Panc1 (cell line): ENCODE results near the gene XXYLT1. TPM values are rescaled to one million over a fixed set of nuclear protein-coding genes. Genes with fewer than 3 reads are reported as not detected.

ENCODE experiments used
- ATAC-seq: fragments of 200-7000 bp; cut with Tn5 transposase; 2 replicates; pipeline ENCODE4 v1.9.1; 2020; ENCODE audit warnings: mild to moderate bottlenecking, moderate library complexity
- BruUV-seq: library from RNA; stranded (reverse); fragments of 400-500 nt; replicated peaks from 2 replicates; lab custom pipeline; 2021; lab: Mats Ljungman, UMichigan
- CTCF ChIA-PET: fragments of 300-600 bp; sonication (Branson Sonifier 250); formaldehyde crosslinking; loops from one replicate; lab custom pipeline; 2022; ENCODE audit warnings: antibody characterized with exemption; lab: Charles Lee
- POLR2A ChIA-PET: fragments of 300-600 bp; sonication (Branson Sonifier 250); formaldehyde crosslinking; loops from one replicate; lab custom pipeline; 2022; ENCODE audit warnings: antibody characterized with exemption; lab: Charles Lee
- DNase-seq: peaks from one replicate; pipeline ENCODE4 v3.0.0-alpha.2; 2010; ENCODE audit warnings: low read depth, low spot score
- H3K27ac ChIP-seq: 2 replicates; pipeline ENCODE4 v1.5.1; 2011; ENCODE audit warnings: mild to moderate bottlenecking, low read length, inconsistent platforms
- H3K27me3 ChIP-seq: fragments of 200-500 bp; sonication (Bioruptor generic); 2 replicates; pipeline ENCODE4 v1.6.0; 2014; ENCODE audit warnings: low read length, inconsistent platforms; ENCODE audit not compliant: control insufficient read depth, insufficient read depth
- H3K36me3 ChIP-seq: fragments of 200-500 bp; sonication (Bioruptor generic); 2 replicates; pipeline ENCODE4 v1.5.1; 2014; ENCODE audit warnings: inconsistent platforms, mild to moderate bottlenecking, low read length, moderate library complexity; ENCODE audit not compliant: control insufficient read depth, insufficient read depth
- H3K4me1 ChIP-seq: 2 replicates; pipeline ENCODE4 v1.5.1; 2011; ENCODE audit warnings: inconsistent platforms, mild to moderate bottlenecking, low read length, moderate library complexity; ENCODE audit not compliant: control insufficient read depth, insufficient read depth
- H3K4me3 ChIP-seq, 2 experiments: 2 replicates each; pipeline ENCODE4 v1.5.1; 2011 to 2012; ENCODE audit warnings: low read depth in 2 of 2, low read length in 2 of 2, mild to moderate bottlenecking in 2 of 2, inconsistent platforms in 1 of 2, moderate library complexity in 1 of 2
- H3K9me3 ChIP-seq: fragments of 200-500 bp; sonication (Bioruptor generic); 2 replicates; pipeline ENCODE4 v1.5.1; 2014; ENCODE audit warnings: low read depth, mild to moderate bottlenecking, inconsistent platforms, low read length, moderate library complexity; ENCODE audit not compliant: control insufficient read depth, insufficient read depth
- POLR2AphosphoS5 ChIP-seq: IDR thresholded peaks from 2 replicates; pipeline ENCODE4 v1.6.1; 2012; ENCODE audit warnings: mild to moderate bottlenecking, low read depth, low read length, moderate library complexity
- SIN3A ChIP-seq: IDR thresholded peaks from 2 replicates; pipeline ENCODE4 v1.6.1; 2012; ENCODE audit warnings: low read depth, mild to moderate bottlenecking, low read length, moderate library complexity, borderline replicate concordance; ENCODE audit not compliant: insufficient read depth
- TCF7L2 ChIP-seq: IDR thresholded peaks from 2 replicates; pipeline ENCODE4 v1.6.1; 2011; ENCODE audit warnings: mild to moderate bottlenecking, low read depth, low read length, inconsistent platforms
- in situ Hi-C: cut with HindIII; loops from 2 replicates; pipeline ENCODE4 v1.10.0; 2016; ENCODE audit warnings: low sequenced_read_pairs, low pct_unique_long_range_greater_than_20kb
- intact Hi-C: fragments of 100-400 bp; cut with micrococcal nuclease; formaldehyde crosslinking; loops from one replicate; pipeline ENCODE4 v1.10.0; 2022; ENCODE audit not compliant: unreplicated experiment
- microRNA-seq: library from miRNA; unstranded; fragments of <30 nt; microRNA quantifications from one replicate; pipeline ENCODE4 v1.1.0, GENCODE V29; 2020; ENCODE audit not compliant: unreplicated experiment
- total RNA-seq: library from RNA; stranded (reverse); gene quantifications from one replicate; pipeline ENCODE4 v1.2.1, GENCODE V29; 2021; ENCODE audit not compliant: unreplicated experiment
- TF ChIP-seq, protein P1 (sequence below): fragments of 450-650 bp; IDR thresholded peaks from 2 replicates; pipeline ENCODE4 v1.5.1; 2017; ENCODE audit warnings: mild to moderate bottlenecking
- TF ChIP-seq, protein P2 (sequence below), 2 experiments: IDR thresholded peaks; 2 replicates each; pipeline ENCODE4 v1.6.1; 2011 to 2012; ENCODE audit warnings: low read depth in 2 of 2, control low read depth in 1 of 2, low read length in 1 of 2, mild to moderate bottlenecking in 1 of 2, moderate library complexity in 1 of 2; ENCODE audit not compliant: insufficient read depth in 1 of 2

The XXYLT1 gene
- total RNA-seq, 1 experiment from 2014 or later, result 26.0 TPM

DNA sequence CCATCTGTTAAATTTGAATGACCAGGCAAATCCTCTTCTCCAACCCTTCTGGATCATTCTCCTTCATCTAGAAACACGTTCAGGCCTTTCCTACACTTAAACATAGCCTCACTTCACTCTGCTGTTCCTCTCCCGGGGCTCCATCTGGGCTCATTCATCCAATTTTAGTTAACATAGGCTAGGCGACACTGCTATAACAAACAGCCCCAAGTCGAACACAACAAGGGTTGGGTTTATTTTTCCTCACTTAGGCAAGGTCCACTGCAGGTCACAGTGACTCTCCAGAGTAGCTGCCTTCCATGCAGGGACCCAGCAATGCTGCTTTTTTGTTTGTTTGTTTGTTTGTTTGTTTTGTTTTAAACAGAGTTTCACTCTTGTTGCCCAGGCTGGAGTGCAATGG, 250.8 kb downstream of the XXYLT1 start:
- DNase-seq, result no peak
- TF ChIP-seq, protein P1, sequence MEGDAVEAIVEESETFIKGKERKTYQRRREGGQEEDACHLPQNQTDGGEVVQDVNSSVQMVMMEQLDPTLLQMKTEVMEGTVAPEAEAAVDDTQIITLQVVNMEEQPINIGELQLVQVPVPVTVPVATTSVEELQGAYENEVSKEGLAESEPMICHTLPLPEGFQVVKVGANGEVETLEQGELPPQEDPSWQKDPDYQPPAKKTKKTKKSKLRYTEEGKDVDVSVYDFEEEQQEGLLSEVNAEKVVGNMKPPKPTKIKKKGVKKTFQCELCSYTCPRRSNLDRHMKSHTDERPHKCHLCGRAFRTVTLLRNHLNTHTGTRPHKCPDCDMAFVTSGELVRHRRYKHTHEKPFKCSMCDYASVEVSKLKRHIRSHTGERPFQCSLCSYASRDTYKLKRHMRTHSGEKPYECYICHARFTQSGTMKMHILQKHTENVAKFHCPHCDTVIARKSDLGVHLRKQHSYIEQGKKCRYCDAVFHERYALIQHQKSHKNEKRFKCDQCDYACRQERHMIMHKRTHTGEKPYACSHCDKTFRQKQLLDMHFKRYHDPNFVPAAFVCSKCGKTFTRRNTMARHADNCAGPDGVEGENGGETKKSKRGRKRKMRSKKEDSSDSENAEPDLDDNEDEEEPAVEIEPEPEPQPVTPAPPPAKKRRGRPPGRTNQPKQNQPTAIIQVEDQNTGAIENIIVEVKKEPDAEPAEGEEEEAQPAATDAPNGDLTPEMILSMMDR, result no peak
- TF ChIP-seq, protein P2, sequence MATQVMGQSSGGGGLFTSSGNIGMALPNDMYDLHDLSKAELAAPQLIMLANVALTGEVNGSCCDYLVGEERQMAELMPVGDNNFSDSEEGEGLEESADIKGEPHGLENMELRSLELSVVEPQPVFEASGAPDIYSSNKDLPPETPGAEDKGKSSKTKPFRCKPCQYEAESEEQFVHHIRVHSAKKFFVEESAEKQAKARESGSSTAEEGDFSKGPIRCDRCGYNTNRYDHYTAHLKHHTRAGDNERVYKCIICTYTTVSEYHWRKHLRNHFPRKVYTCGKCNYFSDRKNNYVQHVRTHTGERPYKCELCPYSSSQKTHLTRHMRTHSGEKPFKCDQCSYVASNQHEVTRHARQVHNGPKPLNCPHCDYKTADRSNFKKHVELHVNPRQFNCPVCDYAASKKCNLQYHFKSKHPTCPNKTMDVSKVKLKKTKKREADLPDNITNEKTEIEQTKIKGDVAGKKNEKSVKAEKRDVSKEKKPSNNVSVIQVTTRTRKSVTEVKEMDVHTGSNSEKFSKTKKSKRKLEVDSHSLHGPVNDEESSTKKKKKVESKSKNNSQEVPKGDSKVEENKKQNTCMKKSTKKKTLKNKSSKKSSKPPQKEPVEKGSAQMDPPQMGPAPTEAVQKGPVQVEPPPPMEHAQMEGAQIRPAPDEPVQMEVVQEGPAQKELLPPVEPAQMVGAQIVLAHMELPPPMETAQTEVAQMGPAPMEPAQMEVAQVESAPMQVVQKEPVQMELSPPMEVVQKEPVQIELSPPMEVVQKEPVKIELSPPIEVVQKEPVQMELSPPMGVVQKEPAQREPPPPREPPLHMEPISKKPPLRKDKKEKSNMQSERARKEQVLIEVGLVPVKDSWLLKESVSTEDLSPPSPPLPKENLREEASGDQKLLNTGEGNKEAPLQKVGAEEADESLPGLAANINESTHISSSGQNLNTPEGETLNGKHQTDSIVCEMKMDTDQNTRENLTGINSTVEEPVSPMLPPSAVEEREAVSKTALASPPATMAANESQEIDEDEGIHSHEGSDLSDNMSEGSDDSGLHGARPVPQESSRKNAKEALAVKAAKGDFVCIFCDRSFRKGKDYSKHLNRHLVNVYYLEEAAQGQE (IDR thresholded peaks at IDR 0.05; ENCODE audit: insufficient read depth in 1 of 2, low read depth in 2 of 2, low read length in 1 of 2), result no peak
- TF ChIP-seq SIN3A, result no peak
- TF ChIP-seq POLR2AphosphoS5, result no peak
- no peak for TF ChIP-seq TCF7L2
- Histone ChIP-seq H3K9me3 (no peaks in the 10 kb centered on the region), H3K36me3 (no peaks in the 10 kb centered on the region), H3K4me1 (no peaks in the 10 kb centered on the region), H3K27ac (peak overlapping the region; percentile 15; the same call in 1 of the 2 replicates), H3K27me3 (no peaks in the 10 kb centered on the region), H3K4me3 (no peak overlapping the region)
- intact Hi-C loops, result no loop called here
- POLR2A ChIA-PET, result no interaction called here
- no TSS peak for BruUV-seq
- ATAC-seq, result no peak
- in situ Hi-C loops, result no loop called here
- CTCF ChIA-PET, result interaction anchor here (0.6 kb wide), 1 partner anchor 15 kb away, joined by 3 read pairs; no protein-coding TSS in a partner anchor

DNA sequence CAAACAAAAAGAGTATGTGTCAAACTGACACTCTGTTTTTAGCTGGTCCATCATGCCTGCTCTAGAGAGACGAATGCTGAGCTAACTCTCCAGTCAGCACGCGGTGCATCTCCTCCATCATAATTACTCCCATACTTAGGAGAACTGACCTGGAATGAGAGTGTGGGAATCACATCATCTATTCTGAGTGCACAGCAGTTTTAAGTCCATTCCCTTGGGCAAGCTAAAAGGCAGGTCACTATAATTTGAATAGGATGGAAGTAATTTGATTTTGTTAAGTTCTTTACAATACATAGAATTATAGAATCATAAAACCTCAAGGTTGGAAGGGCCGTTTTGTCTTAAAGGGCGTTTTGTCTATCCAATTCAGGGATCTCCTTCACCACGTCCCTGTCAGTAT, 251.6 kb downstream of the XXYLT1 start:
- ChIA-PET POLR2A (no interaction called here), CTCF (no interaction called here)
- Histone ChIP-seq H3K4me3 (no peak overlapping the region), H3K4me1 (no peaks in the 10 kb centered on the region), H3K9me3 (no peaks in the 10 kb centered on the region), H3K27ac (no peak overlapping the region), H3K27me3 (no peaks in the 10 kb centered on the region), H3K36me3 (no peaks in the 10 kb centered on the region)
- DNase-seq, result no peak
- intact Hi-C loops, result no loop called here
- TF ChIP-seq POLR2AphosphoS5 (no peak), SIN3A (no peak), TCF7L2 (no peak)
- TF ChIP-seq, protein P1, result no peak
- TF ChIP-seq, protein P2 (IDR thresholded peaks at IDR 0.05; ENCODE audit: insufficient read depth in 1 of 2, low read depth in 2 of 2, low read length in 1 of 2), result no peak
- in situ Hi-C loops, result no loop called here
- no TSS peak for BruUV-seq
- no peak for ATAC-seq

Small RNA genes within 50 kb of the gene (microRNA-seq; reads per million reads assigned to microRNA genes)
- not detected for gene MIR3137

Other genes starting within 250 kb of the XXYLT1 start
- 57.9 TPM for gene ACAP2, start 171.9 kb upstream of the XXYLT1 start, total RNA-seq